Kidney glomerular epithelial cell (primary cell): ENCODE results near the gene TFEB.

Experiments used
- DNase-seq: peaks from one replicate; lab custom pipeline; 2025; lab: John Stamatoyannopoulos, UW

The TFEB gene

DNA sequence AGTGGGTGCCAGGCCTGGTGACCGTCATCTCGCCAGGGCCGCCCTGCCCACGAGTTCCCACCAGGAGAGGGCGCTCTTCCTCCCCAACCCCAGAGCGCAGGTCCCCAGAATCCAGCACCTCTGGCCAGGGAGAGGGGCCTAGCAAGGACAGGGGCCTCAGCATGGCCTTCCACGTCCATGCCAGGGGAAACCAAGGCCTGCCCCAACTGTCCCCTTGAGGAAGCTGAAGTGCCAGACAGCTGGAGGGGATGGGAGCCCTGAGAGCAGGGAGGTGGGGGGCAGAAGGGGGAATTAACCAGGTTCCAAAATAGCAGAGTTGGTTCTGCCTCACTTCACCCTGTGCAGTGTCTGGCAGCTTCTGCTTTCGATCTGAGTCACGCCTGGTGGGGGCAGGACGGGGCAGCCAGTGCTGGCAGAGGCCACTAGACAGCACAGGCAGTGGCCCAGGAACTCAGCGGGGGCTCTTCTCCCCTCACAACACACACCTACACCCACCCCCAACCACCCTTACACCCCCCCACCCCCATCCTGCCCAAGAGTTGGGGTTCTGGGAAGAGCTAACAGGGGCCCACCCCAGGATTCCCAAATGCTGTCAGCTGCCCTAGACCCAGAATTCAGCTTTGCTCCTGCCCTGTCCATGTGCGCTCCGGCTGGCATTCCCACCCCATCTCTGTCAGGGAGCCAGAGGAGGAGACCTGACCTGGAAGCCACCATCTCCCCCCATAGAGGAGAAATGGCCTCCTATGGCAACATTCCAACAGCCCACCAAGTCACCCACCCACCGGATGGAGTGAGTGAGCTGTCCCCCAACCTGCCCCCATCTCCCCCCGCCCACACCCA, 29.2 kb downstream of the TFEB start:
- peak; percentile 68 for DNase-seq

DNA sequence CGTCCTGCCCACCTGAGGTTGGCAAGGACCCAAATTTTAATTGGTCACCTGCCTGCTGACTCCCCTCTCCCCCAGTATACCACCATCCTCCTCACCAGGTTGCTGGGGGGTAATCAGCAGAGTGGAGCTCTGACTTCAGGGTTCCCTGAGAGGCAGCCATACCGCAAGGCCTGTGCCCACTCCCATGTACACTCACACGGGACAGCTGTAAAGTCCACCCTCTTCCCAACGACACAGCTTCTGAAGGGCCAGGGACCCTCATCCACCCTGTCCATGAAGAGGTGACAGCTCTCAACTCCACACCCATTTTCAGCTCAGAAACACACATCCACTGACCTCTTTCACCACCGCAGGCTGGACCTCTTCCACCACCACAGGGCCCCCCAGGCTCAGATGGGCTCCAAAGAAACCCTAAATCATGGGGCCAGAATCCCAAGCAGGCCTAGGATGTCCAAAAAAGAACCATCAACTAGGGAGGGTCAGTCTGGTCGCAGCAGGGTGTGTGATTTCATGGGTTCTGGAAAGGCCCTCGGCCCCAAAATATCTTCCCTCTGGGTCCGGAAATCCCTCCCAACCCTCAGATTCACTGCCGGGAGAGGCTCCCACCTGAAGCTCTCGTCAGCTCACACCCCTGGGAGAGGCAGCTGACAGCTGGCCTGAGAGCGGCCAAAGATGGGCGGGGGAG, 30.0 kb downstream of the TFEB start:
- no peak for DNase-seq

DNA sequence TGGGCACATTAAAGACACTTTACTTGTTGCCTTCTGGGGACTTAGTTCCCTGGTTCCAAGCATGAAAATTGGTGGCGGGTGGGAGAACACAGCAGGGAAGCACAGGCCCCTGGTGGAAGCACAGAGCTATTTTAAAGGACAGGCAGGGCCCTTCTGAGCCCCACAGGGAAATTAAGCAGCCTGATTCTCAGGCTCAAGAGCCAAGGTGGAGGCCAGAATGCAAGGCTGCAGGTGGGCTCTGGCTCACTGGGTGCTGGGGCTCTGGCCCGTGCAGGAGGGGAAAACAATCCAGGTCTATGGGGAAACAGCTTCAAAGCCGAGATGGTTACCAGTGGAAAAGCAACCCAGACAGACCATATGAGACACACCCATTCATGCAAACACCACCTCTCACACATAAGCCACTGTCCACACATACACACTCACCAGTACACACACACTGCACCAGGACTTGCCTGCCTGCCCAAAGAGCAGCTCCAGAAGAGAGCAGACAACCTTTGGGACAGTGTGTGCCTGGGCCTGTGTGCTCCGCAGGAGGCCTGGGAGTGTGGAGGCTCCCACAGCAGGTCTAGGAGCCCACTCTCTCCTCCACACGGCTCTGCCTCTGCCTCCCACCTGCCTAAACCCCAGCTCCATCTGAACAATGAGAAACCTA, 30.6 kb downstream of the TFEB start:
- no peak for DNase-seq

DNA sequence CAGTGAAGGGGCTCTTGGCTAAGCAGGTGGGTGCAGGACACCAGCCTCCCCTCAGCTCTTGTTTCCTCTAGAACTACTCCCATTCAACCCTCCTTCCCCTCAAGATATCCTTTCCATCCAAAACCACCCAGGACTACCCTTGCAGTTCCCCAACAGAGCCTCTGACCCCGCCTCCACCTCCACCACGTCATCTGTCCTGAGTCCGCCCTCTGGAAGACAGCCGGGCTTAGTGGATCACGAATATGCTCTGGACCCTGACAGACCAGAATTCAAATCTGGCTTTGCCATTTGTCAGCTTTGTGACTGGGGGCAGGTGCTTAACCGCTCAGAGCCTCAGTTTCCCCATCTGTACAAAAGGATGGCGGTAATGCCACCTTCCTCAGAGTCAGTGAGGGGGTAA, 31.4 kb downstream of the TFEB start:
- DNase-seq: no peak

DNA sequence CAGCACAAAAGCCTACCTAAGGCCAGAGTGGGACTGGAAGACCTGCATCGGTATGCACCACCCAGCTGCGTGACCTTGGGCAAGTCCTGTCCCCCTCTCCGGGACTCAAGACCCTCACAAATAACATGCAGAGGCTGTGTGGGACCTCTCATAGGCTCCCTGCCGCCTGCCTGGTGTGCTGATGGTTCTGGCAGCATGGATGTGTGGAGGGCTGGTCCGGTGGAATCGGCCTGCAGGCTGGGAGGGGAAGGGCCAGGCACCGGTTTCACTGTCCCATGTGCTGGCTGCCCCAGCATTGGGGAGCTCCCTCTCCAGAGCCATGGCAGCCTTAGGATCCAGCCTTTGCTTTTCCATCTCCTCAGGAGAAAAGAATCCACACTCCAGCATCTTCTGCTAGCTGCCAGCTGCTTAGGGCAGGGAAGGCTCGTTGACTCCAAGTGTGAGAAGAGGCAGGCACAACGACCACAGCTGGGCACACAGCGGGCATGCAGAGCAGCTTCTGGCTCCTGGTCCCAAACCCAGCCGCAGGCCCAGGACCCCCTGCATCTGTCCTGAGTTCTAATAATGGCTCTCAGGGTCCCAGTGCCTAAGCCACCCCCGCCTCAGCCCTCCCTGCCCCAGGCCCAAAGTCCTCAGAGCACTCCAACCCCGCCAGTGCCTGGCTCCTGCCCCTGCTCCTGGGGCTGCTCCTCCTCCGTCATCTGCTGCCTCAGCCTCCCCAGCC, 32.5 kb downstream of the TFEB start:
- no peak for DNase-seq

DNA sequence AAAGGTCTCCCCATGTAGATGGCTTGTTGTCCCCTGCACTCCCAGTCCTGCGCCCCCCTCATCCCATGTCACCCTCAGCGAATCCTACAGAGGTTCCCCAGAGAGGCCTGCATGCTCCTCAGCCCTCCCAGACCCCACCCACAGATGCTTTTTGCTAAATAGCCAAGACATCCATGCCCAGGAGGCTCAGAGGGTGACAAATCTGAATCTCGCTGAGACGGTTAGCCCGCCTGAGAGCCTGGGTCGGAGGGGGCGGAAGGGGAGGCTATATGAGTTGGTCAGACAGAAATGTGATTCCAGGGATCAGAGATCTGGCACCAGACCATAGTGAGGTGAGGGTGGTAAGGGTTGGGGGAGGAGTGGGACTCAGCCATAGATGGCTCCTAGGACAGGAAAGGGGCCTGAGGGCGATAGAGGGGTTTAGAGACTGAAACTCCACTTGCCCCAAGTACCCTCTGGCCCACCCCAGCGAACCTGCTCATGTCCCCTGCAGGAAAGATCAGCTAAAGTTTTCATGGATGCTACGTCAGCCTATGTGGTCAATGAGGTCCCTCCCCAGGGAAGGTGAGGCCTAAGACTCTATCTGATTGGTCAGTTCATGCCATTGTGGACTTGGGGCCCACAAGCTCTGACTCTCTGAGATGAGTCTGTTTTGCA, 33.2 kb downstream of the TFEB start:
- DNase-seq: no peak

DNA sequence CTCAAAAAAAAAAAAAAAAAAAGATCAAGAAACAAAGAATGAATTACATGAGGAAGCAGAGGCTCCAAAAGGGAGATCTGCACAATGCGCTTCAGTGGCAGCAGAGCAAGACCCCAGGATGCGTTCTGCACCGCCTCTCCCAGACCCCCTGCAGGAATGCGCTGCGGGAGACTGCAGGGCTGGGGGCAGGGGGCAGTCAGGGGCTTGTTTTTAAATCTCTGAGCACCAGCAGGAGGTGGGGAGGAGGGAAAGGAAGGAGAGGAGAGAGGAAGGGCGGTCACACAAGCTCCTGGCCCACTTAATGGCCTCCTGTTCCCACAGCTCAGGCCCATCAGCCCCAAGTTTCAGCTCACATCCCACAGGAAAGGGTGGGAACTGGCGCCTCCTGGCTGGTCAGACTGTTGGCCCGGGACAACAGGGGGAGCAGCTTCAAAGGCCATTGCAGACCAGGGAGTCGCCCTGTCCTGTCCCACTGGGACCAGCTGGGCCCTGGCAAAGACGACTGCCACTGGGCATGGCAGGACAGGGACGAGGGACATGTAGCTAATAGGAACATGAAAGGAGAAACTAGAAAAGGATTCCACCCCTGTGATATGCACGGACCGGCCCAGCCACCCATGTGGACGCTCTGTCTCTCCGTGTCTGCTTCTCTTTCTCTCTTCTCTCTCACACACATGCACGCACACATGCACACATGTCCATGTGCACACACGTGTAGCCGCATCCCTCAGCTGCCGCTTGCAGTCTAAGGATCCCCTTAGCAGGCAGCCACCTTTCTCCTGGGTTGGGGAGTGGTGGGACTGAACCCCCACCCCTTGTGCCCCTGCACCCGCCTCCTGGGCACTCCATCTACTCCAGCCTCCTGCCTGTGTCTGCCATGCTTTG, 34.7 kb downstream of the TFEB start:
- DNase-seq: no peak

DNA sequence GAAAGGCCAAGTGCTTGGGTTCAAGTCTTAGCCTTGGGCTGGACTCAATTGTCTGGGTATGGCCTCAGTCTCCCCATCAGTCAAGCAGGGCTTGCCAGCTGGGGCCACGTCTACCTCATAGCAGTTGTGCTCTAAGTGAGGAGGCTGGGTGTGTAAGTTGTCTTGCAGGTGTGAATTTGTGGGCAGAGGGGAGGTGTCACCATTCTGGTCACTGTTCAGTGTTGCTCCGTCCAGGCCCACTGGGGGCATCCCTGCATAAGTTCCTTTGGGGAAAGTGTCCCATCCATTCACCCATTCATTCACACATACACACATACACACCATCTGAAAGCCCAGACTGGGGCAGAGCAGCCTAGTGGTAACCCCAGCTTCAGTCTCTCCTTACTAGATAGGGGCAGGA, 36.3 kb downstream of the TFEB start:
- no peak for DNase-seq

DNA sequence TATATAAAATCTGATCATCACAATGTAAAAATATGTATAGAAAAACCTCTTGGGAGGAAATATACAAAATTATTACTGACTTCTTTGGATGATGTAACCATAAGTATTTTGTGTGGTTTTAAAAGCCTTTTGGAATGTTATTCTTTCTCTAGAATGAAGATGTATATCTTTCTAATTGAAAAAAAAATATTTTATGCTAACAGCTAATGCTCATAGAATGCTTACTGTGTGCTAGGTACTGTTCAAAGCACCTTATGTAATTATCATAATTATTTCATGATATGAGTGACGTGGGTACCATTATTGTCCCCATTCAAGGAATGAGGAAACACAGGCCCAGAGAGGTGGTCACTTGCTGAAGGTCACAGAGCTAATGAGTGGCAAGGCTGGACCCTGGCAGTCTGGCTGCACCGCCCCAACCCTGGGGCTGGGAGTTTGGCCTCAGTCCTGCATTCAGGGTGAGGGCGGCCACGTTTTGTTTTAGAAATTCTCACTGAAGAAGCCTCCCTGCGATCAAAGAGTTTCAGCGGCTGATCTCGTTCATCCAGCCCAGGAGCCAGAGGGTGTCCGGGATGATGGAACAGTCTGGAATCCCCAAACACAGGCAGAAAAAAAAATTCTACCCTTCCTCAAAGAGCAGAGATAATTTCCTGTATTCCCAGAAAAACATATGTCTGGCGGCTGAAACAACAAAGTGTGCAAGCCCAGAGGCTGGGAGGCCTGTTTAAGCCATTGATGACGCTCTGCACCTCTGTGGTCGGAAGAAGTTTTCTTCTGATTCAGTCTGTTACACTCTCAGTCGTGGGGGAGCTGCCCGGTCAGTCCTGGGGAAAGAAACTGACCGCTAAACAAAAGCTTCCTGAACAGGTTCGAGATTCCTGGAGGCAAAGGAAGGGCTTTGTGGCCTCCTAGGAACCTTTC, 37.3 kb downstream of the TFEB start:
- DNase-seq: peak; percentile 48

DNA sequence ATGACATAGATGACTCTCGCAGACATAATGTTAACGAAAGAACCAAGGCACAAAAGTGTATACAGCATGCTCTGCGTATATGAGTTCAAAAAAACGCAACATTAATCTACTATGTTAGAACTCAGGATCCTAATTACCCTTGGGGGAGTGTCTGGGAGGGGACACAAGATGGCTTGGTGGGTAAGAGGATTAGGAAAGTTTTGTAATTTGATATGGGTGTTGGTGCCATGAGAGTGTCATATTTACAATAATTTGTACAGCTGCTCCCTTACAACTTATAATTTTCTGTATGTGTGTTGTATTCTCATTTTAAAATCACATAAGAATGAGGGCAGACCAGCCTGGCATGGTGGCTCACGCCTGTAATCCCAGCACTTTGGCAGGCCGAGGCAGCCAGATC, 38.6 kb downstream of the TFEB start:
- DNase-seq: no peak

DNA sequence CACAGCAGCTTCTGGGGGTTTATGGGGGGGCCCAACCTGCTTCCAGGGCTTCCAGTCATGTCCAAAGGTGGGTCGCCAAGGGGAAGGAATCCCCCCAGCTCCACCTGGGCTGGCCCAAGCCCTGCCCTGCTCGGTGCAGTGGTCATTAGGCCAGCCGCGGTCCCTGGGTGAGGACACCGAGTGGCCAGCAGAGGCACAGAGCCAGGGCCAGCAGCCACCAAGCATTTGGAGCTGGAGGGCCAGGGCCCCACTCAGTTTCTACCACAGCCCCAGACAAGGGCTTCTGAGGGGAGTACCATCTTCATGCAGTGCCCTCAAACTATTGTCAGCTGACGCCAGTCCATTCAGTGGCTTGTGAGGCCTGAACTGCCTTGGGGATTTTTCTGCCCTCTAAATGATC, 39.6 kb downstream of the TFEB start:
- no peak for DNase-seq

DNA sequence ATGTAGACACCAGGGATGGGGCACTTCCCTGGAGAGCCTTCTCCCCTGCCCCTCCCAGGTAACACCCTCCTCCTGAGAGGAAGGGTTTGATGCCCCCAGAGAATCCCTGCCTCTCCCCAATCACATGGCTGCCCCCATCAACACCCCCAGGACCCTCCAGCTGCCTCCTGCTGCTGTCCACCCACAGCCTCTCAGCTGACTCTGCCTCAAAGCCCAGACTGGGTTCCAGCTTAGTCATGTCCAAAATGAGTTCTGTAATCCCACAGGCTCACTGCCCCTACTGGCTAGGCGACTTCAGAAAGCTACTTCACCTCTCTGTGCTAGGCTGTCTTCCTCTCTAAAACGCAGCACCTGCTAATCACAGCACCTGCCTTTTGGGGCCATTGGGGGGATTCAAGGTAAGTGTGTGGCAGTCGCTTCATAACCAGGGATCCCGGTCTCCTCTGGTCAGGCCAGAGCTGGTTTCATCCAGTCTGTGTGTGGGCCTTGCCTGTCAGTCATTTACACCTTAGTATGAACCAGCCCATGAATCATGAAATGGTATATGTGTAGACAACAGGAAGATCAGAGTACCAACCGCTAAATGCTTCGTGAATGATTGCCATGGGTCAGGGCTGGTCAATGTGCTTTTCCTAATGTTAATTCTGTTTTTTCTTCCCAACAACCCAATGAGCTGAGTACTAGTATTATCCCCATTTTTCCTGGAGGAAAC, 40.4 kb downstream of the TFEB start:
- no peak for DNase-seq

DNA sequence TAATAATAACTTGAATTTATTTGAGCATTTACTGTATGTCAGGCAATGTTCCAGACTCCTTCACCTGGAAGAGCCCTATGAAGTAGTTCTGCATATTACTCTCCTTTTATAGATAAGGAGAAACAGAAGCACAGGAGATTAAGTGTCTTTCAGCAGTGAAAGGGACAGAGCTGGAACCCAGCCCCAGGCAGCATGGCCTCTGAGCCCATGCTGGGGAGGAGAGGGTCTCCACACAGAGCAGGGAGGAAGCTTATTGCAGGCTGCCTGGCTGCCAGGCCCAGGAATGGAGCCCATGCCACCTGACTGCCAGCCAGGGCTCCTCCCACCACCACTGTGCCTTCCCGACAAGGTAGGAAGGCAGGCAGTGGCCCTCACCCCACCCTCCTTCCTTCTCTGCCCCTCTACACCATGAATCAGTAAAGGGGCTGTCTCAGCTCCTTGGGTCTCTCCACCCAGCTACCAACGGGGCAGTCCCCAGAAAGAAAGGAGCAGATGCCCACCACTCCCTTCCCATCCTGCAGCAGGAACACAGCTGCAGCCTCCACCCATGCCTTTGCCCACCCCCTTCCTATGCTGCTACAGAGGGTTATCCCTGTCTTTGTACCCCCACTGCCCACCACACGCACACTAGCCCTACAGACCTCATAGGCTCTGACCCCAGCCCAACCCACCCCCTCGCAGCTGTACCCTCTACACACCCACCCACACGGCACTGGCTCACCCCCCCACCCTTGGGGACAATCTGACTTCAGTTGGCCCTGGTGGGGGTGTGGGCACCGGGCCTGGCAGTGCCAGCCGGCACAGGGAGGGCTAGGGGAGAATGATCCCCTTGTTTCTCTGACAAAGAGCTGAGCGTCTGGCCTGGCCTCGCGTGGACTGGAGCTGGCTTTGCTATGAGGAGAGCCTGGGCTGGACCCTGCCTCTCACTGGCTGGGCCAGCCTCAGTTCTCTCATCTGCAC, 41.8 kb downstream of the TFEB start:
- DNase-seq: no peak

DNA sequence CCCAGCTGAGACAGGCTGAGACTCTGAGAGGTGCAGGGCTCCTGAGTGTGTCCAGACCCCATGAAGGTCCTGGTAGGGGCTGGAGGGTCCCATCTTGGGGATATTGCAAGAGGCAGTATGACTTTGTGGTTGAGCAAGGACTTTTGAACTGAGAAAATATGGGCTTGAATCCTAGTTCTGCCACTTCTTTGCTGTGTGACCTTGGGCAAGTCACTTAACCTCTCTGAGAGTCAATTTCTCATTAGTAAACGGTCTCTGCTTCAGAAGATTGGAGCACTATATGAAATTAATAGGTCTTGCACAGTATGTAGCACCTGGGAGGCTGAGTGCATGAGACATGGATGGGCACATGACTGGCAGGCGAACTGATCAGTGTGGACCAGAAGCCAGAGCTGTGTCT, 42.7 kb downstream of the TFEB start:
- DNase-seq: no peak

DNA sequence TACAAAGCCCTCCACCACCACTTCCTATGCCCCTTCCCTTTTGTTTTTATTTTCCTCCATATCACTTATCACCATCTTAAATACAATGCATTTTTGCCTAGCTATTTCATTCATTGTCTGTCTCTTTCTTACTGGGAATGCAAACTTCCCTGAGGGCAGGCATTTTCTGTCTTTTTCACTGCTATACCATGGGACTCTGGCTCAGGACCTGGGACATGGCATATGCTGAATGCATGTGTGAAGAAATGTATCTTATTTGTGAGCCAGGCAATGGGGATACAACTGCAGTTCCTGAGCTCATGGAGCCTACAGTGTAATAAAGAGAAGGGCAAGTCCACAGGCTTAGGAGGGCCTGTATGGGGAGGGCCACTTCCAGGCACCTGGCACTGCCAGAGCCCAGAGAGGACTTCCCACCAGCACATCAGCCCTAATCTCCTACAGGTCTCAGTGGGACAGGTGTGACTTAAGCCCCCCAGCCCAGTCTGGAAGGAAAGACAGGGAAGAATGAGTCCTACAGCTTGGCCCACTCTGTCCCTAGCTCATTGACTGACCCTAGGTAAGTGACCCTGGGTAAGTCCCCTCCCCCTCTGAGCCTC, 43.2 kb downstream of the TFEB start:
- DNase-seq: no peak

DNA sequence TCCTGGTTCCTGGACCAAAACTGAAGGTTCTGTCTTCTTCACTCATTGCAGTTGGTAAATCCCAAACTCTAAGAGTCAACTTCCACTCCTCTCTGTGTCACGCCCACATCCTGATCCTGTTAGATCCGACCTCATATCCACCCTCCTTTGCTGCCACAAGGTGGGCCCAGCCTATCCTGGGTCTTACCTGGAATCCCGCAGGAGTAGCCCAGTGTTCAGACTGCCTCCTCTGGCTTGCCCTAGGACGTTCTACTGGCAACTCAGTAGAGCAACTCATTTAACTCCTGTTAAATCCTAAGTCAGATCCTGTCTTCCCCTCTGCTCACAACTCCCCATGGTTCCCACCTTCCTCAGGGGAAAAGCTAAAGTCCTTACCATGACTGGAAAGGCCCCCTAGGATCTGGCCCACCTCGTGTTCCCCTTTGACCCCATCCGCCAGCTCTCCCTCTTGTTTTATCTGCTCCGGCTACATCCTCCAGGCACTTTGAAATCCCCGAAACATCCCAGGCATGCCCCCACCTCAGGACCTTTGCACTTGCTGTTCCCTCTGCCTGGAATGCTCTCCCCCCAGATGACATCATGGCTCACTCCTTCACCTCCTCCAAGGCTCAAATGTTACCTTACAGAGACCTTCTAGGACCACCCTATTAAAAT, 43.9 kb downstream of the TFEB start:
- no peak for DNase-seq
